ENCODE data around the gene ARMC7.
A peak's percentile ranks its signal among the peaks of the same experiment; 100 is the strongest.
"Not testable (repeated sequence)": the region's sequence is repeated elsewhere in the genome, so short reads cannot be mapped to it uniquely, and the experiment has no call there.

ARMC7 gene

DNA sequence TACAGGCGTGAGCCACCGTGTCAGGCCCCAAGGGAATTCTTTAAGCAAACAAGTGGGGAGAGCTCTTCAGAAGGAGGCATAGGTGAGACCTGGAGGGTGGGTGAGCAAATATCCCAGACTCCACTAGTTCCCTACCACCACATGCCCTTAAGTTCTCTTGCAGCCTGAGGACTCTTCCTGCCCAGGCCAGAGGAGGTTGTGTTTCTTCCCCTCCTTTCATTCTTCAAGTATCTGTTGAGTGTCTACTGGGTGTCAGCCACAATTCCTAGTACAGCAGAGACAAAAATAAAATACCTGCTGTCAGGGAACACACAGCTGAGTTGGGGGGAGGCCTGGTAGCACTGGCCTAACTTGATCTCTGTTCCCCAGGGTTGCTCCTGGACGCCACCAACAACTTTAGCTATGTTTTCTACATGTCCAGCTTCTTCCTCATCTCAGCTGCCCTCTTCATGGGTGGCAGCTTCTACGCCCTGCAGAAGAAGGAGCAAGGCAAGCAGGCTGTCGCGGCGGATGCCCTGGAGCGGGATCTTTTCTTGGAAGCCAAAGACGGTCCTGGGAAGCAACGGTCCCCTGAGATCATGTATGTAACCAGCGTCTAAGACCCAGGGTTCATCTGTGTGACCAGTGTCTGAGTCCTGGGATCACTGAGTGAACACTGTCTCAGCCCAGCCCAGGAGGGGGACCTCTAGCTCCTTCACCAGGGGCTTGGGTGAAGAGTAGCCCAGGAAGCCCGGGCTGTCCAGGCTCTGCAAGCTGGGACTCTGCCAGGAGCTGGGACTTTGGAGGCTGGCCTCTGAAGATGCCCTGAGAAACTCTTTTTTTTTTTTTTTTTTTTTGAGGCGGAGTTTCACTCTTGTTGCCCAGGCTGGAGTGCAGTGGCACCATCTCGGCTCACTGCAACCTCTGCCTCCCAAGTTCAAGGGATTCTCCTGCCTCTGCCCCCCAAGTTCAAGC lies 5.9 kb upstream of the ARMC7 start:
- DNase-seq = no peak

DNA sequence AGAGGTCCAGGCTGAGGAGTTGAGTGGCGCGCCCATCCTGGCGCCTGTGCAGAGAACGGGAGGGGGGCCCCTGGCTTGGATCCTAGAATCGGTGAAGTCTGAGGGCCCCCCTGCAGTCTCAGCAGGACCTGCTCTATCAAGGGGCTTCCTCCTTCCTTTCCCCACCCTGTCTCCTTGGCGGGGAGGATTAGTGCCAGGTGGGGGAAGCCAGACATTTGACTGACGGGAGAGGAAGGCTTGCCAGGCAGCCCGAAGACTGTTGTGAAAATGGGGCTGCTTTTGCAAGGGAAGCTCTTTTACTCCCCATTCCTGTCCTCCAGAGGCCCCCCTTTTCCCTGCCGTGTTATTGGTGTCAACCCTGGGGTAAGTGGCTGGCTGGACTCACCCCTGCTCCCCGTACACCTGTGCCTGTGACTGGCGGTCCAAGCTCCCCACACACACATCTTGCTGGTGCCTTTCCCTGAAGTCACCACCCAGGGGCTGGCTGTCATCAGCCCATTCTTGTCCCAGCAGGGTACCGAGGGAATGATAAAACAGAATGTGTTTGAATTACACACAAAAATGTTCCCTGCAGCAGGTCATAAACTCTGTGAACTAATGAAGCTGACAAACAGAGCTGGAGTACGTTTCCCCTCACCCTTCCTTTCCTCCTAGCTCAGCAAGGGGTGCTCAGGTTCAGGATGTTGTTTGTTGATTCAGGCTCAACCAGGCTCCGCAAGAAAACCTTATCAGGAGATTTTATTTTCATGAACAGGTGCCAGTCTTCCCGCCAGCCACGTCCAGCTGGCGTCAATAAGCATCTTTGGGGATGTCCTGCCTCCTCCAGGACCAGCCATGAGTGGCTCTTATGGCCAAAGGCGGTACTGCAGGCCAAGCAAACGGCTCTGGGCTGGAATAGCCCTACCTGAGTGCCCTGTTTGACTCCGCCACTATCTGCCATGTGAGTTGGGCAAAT lies 4.4 kb upstream of the ARMC7 start:
- peak; percentile 84 for DNase-seq

DNA sequence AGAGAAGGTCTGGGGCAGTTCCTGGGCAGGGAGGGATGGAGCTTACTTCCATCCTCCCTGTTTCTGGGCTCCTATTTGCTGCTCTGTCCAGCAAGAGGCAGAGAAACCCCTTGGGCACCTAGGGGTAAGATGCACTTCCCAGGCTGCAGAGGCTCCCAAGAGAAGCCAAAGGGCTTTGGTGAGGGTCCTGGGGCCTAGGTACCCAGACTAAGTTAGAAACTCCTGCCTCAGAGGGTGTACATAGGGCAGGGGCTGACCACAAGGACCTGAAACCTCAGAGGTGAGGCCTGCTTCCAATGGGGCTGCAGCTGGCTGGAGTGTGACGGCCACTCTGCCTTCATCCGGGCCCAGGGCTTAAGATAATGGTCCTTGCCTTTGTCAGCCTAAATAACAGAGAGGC lies 1.6 kb upstream of the ARMC7 start:
- DNase-seq = no peak

DNA sequence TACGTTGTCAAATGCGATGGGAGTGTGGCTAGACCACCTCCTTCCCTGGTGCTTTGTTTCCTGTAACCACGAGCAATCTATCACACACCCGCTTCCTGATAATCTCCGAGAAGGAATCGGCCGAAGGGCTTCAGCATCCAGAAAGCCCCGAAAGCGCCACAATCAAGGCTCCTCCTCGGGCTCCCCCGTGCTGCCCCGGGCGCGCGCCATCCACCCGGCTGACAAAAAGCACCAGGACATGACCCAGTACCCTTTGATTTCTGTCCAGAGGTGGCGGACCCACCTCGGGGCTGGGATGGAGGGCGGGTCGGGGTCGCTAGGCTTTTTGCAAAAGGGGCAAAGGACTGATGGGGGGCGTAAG lies 743 bp upstream of the ARMC7 start:
- no peak for DNase-seq

DNA sequence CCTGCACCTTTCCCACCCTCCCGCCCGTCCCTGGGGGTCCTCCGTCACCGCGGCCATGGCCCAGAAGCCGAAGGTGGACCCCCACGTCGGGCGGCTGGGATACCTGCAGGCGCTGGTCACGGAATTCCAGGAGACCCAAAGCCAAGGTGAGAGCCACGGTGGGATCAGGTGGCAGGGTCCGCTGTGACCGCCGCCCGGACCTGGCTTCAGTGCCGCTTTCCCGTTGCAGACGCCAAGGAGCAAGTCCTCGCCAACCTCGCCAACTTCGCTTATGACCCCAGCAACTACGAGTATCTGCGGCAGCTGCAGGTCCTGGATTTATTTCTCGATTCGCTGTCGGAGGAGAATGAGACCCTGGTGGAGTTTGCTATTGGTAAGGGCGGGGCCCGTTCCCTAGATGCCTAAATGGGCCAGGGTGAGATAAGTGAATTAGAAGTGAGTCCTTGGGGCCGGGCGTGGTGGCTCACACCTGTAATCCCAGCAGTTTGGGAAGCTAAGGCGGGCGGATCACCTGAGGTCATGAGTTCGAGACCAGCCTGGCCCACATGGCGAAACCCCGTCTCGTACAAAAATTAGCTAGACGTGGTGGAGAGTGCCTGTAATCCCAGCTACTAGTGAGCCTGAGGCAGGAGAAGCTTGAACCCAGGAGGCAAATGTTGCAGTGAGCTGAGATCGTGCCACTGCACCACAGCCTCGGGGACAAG lies 617 bp downstream of the ARMC7 start:
- no peak for DNase-seq

DNA sequence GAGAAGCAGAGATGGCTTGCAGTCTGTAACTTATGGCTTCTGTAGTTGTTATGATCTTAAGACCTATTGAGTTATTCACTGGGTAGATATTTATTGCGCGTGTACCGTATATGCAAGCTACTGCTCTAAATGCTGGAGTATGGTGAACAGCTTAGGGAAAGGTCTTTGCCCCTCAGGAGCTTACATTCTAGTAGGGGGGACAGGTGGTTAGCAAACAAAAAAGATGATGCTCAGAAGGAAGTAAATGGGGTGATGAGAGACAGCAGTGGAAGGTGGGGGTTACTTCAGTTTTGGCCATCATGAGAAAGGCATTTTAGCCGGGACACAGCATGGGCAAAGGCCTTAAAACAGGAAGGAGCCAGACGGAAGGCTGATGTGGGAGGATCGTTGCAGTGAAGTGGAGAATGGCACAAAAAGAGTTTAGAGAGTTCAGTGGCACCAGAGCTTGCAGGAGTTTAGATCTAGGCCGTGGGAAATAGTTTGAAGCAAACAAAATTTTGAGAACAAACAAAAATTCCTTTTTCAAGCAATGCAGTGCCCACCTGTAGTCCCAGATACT lies 2.1 kb downstream of the ARMC7 start:
- DNase-seq = no peak

DNA sequence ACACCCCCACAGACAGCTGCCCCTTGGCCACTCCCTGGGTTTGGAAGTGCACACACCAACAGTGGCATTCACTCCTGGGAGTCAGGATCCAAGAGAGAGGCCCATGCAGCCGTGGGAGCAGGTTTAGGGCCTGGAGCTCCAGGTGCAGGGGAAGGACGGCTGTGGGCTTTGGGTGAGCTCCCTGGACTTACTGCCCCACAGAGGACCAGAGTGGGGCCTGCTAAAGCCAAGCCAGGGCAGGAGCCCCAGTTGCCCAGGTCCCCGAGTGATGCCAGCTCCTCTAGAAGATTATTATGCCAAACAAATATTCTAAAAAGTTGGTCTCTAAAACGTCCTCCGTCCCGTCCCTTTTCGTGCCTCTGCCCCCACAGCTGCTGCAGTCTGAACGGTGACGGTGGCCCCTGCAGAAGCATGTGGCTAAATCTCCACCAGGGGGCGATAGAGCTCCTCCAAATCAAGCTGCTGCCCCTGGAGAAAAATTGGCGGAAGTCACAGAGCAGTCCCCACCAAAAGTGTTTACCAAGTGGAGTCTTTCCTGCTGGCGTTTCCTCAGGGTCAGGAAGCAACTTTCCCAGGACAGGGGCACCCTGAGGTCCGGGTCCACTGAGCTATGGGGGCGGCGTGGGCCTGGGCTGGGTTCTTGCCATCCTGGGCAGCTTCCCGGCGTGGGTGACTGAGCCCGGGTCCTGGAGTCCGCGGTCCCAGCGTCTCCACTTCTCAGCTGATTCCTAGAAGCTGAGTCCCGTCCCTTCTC lies 4.2 kb downstream of the ARMC7 start:
- DNase-seq = peak; percentile 85

DNA sequence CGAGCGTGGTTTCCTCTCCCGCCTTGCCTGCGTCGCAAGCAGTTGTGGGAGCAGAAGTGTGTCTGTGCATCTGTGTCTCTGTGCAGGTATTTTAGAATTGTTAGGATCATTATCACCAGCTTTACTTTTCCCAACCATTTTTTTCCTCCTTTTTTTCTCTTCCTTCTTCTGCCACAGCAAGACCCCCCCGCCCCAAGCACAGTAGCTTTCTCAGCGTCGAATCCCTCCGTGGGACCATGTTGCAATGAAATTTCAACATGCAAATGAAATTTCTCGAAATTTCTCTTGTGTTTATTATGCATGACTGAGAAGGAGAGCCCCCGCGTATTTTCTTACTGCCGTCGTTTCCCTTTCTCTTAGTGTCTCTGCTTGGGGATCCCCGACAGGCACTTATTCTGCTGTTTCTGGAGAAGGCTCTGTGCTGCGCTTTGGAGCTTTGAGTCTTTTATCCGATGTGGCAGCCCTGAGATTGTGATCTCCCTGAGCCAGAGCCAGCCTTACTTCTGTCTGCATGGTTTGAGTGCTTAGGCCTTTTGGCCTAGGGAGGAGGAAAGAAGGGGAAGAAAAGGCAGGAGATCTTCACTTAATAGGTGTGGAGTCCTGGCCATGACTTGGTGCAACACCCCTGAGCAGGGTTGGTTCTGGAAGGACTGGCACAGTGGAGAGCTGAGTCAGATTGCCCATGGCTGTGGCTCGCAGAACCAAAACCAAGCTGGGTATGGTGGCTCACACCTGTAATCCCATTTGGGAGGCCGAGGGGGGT lies 5.0 kb downstream of the ARMC7 start:
- DNase-seq = no peak

DNA sequence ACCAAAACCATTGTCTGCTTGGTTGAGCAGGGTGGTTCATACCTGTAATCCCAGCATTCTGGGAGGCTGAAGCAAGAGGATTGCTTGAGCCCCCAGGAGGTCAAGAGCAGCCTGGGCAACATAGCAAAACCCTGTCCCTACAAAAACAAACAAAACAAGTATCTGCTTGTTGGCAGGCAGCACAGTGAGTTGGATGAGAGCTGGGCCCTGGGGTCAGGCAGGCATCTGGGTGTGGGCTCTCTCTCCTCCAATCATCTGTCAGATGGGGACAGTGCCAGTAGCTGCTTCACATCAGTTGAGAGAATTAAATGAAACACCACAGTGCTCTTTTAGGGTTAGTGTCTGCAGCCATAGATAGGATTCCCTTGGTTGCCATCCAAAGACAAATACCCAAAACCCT lies 5.8 kb downstream of the ARMC7 start:
- no peak for DNase-seq

DNA sequence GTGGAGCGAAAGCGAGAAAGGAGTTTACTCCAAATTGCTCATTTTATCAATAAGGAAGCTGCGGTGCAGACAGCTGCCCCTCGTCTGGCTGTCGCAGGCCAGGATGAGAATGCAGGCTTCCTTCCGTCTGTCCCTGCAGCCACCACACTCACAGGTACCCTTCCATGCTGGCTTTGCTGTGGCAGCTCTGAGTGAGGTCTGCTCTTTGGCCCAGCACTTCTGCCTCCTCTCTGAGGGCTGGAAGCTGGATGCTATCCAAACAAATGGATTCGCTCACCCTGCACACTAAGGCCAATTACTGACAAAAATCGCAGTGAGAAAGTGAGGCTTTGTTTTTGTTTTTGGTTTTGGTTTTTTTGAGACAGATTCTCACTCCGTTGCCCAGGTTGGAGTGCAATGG lies 7.0 kb downstream of the ARMC7 start:
- DNase-seq = no peak

DNA sequence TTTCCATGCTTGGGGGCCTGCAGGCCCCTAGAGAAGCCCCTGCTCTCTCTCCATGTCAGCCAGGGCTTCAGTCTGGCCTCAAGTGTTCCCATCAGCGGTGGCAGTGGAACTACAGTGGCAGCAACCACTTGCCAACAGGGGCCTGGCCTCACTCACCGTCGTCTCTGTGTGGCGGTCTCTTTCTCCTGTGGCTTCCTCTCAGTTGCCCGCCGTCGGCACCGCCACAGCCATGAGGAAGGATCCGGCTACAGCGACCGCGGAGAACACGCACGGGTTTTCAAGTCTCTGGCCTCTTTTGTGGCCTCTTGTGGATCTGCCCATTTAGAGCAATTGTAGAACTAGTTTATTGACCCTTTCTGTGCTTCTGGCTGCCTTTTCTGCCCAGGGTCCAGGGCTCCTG lies 8.5 kb downstream of the ARMC7 start:
- DNase-seq = no peak

DNA sequence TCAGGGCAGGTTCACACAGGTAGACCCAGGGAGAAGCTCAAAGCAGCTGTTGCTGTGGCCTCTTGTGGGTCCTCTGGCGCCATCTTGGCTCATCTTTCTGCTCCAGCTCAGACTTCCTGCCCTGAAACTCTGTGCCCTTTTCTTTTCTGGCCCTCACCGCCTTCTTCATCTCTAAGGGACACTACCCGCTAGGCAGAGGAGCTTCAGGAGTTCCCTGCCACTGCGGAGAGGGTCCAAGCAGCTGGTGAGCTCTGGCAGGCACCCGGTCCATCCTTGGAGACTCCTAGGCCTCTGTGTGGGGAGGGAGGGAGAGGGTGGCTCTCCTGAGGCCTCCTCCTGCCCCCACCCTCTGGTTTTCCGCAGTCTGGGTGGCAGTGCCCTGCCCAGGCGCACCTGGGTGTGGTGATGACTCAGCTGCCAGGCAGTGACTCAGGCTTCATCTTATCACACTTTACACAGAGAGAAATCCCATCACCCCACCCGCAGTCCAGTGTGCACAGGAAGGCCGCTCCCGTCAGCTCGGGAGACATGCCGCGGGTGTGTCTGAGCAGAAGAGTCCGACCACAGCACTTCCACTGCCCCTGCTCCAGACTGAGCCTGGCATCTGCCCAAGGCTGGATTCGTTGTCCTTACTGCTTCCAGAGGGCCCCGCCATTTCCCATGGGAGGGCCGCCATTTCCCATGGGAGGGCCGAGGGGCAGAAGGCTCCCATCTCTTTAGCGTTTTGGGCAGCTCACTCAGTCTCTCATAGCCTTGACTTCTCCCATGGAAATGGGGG lies 14.5 kb downstream of the ARMC7 start:
- DNase-seq = peak; percentile 92

DNA sequence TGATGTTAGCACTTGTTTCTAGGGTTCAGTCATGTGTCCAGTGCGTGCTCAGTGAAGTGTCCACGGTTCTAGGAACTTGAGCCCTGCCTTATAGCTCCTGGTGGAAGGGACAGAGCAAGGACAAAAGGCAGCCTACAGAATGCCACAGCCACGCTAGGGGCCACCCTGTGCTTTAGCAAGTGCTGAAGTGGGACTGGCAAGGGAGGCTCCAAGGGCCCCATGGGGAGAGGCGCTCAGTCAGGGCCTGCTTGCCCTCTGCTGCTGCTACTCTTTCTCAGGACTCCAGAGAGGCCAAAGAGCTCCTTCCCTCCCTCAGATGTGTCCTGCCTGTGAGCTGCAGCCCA lies 15.0 kb downstream of the ARMC7 start:
- no peak for DNase-seq

DNA sequence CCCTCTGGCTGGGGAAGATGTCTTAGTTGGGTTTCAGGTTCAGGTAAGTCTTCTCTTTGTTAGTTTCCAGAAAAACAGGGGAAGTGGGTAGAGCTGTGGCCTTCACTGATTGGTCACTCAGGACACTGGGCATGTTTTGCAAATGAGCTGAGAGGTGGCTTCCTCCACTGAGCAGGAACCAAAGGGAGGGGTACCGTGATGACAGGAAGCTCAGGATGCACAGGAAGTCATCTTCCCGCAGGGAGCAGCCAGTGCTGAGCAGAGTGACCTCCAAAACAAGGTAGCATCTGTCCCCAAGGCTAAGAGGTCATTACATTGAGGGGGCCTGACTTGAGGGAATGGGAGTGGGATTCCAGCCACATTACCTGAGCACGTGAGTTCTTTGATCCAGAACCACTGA lies 16.2 kb downstream of the ARMC7 start:
- no peak for DNase-seq

DNA sequence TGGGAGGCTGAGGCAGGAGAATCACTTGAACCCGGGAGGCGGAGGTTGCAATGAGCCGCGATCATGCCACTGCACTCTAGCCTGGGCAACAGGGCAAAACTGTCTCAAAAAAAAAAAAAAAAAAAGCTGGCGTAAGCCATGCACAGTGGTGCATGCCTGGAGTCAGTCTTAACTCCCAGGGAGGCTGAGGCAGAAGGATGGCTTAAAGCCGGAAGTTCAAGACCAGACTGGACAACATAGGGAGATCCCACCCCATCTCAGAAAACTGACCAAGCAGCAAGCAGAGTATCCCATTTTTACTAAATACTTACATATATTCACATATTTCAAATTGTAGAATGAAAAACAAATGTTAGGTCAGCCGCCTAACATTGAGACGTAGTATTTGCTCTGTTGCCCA lies 17.2 kb downstream of the ARMC7 start:
- no peak for DNase-seq

DNA sequence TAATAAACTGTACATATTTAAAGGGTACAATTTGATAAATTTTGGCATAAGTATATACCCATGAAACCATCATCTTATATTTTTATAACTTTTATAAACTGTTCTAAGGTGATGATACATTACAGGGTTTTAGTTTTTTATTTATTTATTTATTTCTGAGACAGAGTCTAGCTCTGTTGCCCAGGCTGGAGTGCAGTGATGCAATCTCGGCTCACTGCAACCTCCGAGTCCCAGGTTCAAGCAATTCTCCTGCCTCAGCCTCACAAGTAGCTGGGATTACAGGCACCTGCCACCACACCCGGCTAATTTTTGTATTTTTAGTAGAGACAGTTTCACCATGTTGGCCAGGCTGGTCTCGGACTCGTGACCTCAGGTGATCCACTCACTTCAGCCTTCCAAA lies 18.2 kb downstream of the ARMC7 start:
- not testable (repeated sequence) for DNase-seq

DNA sequence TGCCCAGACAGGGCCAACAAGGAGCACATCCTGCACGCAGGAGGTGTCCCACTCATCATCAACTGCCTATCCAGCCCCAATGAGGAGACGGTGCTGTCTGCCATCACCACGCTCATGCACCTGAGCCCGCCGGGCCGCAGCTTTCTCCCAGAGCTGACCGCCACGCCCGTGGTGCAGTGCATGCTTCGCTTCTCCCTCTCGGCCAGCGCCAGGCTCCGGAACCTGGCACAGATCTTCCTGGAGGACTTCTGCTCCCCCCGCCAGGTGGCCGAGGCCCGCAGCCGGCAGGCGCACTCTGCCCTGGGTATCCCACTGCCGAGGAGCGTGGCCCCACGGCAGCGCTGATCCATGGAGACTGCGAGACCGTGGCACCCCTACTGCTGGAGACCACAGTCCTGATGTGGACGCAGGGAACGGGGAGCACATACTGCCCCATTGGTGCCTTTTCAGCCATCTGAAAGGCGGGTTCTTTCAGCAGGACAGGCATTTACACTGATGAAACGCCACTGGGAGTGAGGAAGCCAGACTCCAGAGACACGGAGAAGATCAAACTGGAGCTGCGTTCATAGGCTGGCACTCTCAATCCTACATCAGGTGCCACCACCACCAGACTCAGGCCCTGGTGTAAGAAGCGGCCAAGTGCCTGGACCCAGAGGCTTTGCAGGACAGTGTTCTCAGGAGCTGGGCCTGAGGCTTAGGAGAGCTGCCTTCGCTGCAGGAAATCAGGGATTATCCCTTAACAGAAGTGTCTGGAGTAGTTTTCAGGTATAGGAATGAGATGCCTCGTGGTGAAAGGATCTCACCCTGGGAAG lies 19.1 kb downstream of the ARMC7 start:
- no peak for DNase-seq

DNA sequence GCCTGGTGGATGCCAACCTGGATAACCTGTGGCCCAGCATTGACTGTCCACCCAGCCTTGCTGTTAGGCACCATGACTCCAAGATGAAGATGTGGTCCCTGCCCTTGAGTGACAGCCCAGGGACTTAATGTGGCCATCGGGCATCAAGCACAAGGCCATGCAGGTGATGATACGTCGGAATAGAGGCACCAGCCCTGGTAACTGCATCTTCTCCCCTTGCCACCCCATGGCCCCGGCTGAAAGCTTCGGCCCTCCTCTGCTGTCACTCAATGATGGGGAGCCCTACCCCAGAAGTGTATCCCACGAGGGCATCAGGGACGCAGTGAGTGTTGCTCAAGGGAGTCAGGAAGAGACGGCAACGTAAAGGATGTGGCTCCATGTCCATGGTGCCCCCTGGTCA lies 19.8 kb downstream of the ARMC7 start:
- no peak for DNase-seq

DNA sequence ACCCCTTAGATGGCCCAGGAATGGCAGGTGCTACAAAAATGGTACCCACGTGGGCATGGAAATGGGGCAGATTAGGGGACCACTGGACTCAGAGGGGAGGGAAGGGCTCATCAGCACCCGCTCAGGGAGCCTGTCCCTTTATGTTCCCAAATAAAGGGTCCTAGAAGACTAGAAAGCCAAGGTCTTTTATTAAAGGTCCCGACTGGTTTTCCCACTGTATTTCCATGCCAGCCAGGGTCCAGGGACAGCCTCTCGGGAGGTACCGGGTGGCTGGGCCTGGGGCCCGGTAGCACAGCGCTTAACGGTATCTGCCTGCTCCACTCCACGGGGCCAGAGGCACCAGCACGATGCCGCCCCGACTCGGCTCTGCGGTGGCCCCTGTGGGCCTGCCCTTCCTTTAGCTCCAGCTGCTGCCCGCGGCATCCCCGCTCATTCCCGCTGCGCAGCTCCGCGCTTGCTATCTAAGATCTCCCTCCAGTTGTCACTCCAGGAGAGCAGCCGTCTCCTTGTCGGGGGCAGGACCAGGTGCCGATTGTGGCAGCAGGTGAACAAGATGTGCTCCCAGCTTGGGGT lies 20.4 kb downstream of the ARMC7 start:
- peak; percentile 97 for DNase-seq

All from NCI-H2171 treated with DMSO at 0.1 percent for 48 hours (cell line).